Measurements from ENCODE around the gene SP9.

SP9 gene

DNA sequence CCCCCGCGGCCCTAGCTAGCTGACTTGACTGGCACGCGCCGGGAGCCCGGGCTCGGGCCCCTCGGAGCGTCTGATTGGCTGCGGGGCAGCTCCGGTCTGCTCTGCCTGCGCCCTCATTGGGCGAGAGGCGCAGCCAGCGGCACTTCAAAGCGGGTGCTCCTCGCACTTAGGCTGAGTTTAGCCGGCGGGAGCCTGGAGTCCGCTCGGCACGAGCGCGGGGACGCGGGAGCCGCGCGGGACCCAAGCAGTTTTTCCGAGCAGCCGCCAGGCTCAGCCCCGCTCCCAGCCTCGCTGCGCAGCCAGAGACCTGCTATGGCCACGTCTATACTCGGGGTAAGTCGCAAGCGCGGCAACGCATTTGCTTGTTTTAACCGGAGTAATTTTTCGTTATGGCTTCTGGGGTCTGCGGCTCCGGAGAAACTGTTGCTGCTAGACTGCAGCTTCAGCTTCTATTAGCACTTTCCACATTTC, at the start of gene SP9:
Gene SP9 (plus strand): TSS at position 174 of the 471 bp plus-strand sequence. CDS start 139 bp downstream, at position 313.
- no peak for DNase-seq (ENCODE audit: low read depth)

DNA sequence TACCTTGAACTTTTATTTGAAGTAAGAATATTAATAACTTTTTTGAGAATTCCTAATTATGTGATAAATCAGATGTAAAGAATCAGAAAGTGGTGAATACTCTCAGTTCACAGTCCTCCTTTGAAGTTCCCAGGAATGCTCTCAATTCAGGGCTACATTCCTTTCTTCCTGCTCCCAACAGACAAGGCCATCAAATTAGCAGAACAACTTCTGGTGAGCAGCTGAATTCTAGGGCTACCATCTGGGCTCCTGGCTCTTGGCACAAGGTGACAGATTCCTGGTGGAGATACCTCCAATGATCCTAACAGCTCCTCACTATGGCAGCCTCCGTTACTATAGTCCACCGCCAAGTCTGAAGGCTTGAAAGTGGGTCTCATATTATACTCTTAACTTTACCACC, 48.6 kb upstream of the SP9 start:
- DNase-seq (ENCODE audit: low read depth): no peak

DNA sequence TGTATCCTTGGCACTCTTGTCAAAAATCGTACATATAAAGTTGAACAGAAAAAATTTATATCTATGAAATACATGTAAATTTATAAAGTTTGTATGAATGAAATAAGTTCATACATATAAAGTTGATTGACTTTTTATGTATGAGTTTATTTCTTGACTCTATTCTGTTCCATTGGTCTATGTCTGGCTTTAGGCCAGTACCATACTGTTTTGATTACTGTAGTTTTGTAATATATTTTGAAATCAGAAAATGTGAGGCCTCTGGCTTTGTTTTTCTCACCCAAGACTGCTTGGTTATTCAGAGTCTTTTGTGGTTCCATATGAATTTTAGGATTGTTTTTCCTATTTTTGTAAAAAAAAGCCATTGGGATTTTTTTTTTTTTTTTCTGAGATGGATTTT, 41.8 kb upstream of the SP9 start:
- DNase-seq (ENCODE audit: low read depth): no peak

DNA sequence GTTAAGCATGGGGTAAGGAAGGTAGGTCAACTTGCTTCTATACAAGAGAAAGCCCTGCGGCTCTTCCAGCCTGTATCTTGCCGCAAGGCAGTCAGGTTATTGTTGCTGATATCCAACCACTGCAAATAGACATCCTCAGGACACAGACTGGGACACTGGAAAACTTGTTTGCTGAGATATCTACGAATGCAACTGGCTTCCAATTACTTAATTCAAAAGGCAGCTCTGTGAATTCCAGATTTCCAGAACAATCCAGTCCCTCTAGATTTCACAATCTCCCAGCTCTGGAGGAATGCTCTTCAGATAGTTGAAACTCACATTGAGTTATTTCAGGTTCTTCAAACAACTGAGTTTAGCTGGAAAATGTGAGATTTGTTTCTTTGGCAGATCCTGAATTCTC, 34.6 kb upstream of the SP9 start:
- no peak for DNase-seq (ENCODE audit: low read depth)

GRCh38 chr2:174312581-174313234, 22.0 kb upstream of the SP9 start:
- no peak for DNase-seq (ENCODE audit: low read depth)

DNA sequence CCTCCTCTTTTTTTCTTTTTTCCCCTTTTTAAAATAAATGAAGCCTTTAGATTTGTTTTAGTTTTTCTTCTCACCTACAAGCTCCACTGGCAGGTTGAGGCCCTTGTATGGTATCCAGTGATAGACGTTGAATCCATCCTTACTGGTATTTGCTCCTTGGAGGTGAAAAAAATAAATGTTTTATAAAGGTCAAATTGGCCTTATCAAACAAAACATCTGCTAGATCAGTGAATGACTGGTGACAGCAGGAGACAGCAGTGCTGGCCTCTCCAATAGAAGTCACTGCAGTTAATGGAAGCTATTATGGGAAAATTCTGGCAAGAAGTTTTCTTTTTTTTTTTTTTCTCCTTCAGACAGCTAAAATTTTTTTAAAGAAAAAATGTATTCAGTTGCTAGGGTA, 12.6 kb upstream of the SP9 start:
- DNase-seq (ENCODE audit: low read depth): no peak

DNA sequence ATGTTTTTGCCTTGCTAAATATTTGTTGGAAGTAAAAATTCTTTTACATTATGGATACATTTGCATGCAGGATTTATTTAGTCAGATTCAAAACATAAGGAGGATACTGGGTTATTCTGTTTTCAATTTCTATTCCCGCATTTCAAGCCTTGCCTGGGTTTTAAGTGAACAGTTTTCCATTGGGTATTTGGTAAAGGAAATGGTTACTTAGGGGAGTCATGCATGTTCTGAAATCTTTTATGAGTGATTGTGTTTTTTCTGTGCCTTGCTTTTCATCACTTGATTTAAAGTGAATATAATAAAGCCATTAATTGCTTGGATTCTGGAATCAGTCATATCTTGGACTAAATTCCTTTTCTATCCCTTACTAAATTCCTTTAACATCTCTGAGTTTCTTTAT, 12.0 kb upstream of the SP9 start:
- DNase-seq (ENCODE audit: low read depth): no peak

DNA sequence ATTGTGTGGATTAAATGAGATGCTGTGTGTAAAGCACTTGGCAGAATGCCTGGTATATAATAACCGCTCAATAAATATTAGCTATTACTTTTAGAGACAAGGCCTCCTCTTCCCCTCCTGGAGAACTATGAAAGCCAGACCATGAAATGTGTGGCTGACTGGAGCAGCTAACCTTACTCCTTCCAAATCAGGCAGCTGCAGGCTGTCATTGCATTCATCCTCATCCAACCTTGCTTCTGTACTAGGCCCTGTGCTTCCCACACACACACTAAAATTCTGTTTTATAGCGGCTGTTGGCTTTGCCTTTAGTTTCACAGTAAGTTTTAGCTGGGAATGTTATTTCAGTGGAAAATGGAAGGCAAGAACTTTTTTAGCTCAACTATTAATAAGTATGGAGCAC, 10.2 kb upstream of the SP9 start:
- no peak for DNase-seq (ENCODE audit: low read depth)

DNA sequence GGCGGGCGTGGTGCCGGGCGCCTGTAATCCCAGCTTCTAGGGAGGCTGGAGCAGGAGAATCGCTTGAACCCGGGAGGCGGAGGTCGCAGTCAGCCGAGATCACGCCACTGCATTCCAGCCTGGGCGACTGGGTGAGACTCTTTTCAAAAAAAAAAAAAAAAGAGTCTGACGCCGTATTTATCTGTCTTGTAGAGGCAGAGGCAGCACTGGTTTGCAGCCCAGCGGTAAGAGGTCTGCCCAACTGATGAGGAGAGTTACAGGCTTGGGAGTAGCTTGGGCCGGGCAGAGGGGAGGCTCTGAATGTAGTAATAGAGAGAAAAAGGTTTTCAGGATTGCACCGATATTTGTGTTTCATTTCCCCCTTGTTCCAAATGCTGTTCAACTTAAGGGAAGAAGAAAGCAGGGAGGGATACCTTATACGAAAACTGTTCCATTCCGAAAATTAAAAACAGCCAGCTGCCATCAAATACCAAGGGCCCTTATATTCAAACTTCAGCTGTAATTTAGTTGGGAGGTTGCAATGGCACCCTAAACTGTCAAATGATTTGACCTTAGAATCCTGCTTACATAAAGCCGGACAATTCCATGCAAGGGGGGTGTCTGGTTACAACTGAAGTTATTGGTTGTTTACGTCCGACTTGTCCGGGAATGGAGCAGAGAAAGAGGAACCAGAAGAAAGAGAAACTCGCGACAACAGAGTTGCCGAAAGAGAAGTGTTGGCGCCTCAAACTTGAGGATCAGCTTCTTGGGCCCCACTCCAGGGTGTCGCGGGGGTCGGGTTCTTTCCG, 9.2 kb upstream of the SP9 start:
- no peak for DNase-seq (ENCODE audit: low read depth)

DNA sequence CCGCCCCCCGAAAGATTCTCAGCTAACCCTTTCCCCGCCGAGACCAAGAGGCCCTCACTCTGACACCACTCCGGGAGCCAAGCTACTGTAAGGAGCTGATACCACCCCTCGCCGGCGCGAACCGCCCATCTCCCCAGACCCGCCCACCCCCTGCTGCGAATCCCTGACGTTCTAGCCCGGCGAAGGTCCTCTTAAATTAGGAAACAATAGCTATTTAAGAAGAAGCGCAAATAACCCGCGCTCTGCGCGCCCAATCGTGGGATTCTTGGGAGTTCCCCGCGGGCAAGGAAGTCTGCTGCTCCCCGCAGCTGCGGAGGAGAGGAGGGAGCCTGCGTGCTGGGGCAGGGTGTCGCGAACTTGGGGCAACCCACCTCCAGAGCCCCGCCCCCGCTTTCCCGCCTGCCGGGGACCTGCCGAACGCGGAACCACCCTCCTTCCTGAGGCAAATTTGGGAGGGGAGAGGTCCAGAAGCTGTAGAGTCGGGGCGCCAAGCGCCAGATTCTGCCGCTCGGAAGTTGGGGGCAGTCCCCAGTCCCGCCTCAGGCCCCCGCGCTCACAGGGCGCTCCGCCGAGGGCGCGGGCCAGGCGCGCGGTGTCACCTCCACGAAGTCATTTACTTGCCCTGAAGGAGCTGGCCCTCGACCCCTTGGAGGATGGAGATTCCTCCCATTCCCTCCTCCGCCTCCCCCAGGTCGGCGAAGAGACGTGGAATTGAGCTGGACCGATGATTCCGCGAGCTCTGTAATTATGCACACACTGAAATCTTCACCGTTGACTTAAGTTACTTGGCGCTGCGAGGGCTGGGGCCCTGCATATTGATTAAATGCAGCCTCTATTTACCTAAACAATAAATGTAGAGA, 8.4 kb upstream of the SP9 start:
- no peak for DNase-seq (ENCODE audit: low read depth)

DNA sequence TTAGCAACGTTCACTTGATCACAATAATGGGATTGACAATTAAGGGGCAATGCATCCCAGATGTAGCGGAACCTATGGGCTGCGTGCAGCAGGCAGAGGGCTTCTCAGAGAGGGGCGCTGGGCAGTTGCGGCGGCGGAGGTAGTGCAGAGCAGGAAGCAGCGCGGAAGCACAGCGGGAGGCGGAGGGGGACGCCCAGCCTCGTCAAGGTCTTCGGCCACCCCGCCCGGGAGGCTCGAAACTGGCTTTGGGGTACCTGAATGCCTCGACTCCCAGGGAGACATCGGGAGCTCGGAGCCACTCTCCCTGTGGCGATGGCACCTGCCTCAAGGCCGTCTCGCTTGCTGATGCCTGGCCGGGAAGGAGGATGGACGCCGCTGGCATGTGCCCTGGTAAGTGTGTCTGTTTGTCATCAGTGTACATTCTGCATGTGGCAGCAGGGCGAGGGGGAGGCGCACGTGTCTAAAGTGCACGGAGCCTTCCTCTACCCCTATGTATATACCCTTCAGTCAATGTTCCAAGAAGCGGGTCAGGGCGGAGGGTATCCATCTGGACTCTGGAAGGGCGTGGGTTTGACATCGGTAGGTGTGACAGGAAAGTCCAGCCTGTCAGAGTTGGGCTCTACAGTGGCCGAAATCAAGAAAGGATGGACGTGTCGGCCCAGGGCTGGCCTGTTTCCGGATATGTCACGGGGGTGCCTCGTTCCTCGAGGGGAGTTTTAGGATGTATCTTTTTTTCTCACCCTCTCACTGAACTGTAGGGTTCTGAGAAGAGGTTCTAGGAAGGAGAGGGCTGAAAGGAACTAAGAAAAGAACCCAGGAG, 7.5 kb upstream of the SP9 start:
- DNase-seq (ENCODE audit: low read depth): no peak

GRCh38 chr2:174327841-174328113, 7.0 kb upstream of the SP9 start:
- no peak for DNase-seq (ENCODE audit: low read depth)

GRCh38 chr2:174328114-174328960, 6.4 kb upstream of the SP9 start:
- no peak for DNase-seq (ENCODE audit: low read depth)

- DNase-seq (ENCODE audit: low read depth): no peak
Measured at GRCh38 chr2:174328961-174329715, 5.6 kb upstream of the SP9 start.

GRCh38 chr2:174330945-174331594, 3.7 kb upstream of the SP9 start:
- DNase-seq (ENCODE audit: low read depth): no peak

DNA sequence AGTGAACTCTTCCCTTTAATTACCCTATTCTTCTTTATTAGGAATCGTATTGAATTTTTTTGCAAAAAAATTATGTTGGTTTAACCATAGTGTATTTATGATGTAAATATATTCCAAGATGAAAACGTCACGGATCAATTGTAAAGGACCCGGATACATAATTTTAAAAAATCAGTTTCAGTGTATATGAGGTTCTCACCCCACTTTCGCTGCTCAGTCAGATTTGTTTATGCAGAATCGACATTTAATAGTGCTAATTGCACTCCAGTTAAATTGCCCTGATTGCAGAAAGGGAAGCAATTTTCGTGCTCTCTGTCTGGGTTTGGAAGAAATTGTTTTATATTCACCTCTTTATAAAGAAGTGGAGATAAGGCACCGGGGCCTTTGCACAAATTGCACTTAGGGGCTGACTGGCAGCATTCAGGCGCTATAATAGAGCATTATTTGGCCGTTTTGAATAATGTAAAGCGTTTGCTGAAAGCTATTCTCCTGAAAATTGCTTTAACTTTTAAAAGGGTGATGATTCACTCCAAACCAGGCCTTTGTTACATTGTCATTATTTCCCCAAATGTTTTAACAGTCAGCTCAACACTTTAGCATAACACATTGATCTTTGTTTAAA, 3.0 kb upstream of the SP9 start:
- DNase-seq (ENCODE audit: low read depth): no peak

- no peak for DNase-seq (ENCODE audit: low read depth)
Measured at GRCh38 chr2:174332217-174332963, 2.4 kb upstream of the SP9 start.

- DNase-seq (ENCODE audit: low read depth): no peak
Measured at GRCh38 chr2:174333017-174333371, 1.8 kb upstream of the SP9 start.
